SH-SY5Y (cell line): ENCODE data around the gene IQCK.

ENCODE experiments used
- GATA2 ChIP-seq: IDR thresholded peaks from 2 replicates; pipeline ENCODE4 v1.6.1; 2011; ENCODE audit warnings: mild to moderate bottlenecking, low read depth, low read length
- GATA3 ChIP-seq: IDR thresholded peaks from 2 replicates; pipeline ENCODE4 v1.6.1; 2011; ENCODE audit warnings: low read depth, mild to moderate bottlenecking, low read length, moderate library complexity

- TF ChIP-seq GATA2 (no peak), GATA3 (no peak)
Observed at GRCh38 chr16:19687279-19687678, 30.8 kb upstream of the IQCK start.
